Measurements from ENCODE around the gene CTSZ. TPM values are rescaled to one million over a fixed set of nuclear protein-coding genes. Genes with fewer than 3 reads are reported as not detected.

CTSZ gene
- polyA plus RNA-seq, 12 donors = 56.0 to 108 (median 65.1) TPM; not detected in 1

DNA sequence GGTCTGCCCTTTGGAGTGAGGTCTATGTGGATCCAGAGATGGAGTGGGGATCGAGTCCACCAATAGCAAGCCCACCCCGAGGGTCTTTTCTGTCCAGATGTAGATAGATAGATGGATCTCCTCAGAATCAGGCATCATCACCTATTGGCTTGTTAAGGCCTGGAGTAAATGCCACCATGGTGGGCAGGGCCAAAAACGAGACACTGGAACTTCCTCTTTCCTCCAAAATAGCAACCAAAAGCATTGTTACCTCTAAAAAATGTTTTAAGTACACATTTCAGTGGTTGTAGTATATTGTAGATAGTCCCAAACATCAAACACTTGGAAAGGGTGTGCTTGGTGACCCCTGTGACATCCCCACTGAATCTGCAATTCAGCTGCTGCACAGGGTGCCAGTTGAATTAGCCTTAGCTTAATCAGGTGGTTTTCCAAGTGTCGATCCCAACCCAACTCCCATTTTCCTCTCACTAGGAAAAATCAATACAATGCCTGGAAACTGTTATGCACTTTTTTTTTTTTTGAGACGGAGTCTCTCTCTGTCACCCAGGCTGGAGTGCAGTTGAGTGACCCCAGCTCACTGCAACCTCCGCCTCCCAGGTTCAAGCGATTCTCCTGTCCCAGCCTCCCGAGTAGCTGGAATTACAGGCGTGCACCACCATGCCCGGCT, 61.0 kb downstream of the CTSZ start:
- no peak for DNase-seq

Other genes with a start within 250 kb of the CTSZ start
- gene GNAS-AS1, start 156.4 kb downstream of the CTSZ start, polyA plus RNA-seq (ENCODE audit: insufficient read length in 12 of 12) = 1 to 10 TPM in 10 of 12 donors, not detected in 2; 1.2 to 4.0 (median 2.2) TPM
- gene GNAS, start 154.5 kb downstream of the CTSZ start, polyA plus RNA-seq (ENCODE audit: insufficient read length in 12 of 12) = 1,000 to 10,000 TPM; 1,830 to 3,969 (median 3,341) TPM
- 10 to 100 TPM in 11 of 12 donors, not detected in 1; 46.8 to 95.9 (median 59.8) TPM for gene NELFCD, start 26.0 kb downstream of the CTSZ start, polyA plus RNA-seq (ENCODE audit: insufficient read length in 12 of 12)
- 1 to 10 TPM in 2 of 12 donors, under 1 TPM in 8, not detected in 2; 0.20 to 1.1 (median 0.59) TPM for gene TUBB1, start 12.2 kb upstream of the CTSZ start, polyA plus RNA-seq (ENCODE audit: insufficient read length in 12 of 12)
- gene ATP5F1E, start 25.1 kb upstream of the CTSZ start, polyA plus RNA-seq (ENCODE audit: insufficient read length in 12 of 12) = 100 to 1,000 TPM in 10 of 12 donors, 10 to 100 TPM in 1, not detected in 1; 54.1 to 215 (median 171) TPM
- 1,000 to 10,000 TPM in 1 of 12 donors, 10 to 100 TPM in 11; 41.2 to 1,582 (median 52.9) TPM for gene PRELID3B, start 35.5 kb upstream of the CTSZ start, polyA plus RNA-seq (ENCODE audit: insufficient read length in 12 of 12)
- under 1 TPM in 10 of 12 donors, not detected in 2; 0.15 to 0.68 (median 0.31) TPM for gene ZNF831, start 156.6 kb upstream of the CTSZ start, polyA plus RNA-seq (ENCODE audit: insufficient read length in 12 of 12)